ENCODE data around the gene COG1.

The COG1 gene

DNA sequence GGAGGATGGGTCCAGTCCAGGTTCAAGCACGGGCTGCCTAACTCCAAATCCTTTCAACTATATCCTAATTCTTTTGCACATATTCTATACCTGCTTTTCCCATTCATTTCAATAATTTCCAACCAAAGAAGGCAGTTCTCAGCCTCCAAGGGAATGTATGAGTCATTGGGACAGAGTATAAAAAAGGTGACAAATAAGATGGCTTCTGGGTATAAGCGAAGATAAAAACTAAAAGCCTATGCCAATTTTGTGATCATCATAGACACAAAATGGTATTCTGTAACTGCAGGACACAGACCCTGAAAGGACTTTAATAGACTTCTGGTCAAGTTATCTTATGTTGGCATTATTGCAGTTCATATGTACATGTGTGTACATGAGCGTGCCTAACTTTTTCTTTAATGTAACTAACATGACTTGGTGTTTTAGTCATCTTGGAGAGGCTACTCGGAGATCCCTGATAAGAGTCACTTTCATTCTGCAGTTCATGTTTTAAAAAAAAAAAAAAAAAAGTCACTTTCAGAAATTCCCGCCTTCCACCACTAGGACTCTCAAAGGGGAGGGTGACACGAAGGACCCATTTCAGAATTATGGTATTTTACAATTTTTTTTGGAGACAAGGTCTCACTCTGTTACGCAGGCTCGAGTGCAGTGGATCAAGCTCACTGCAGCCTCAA, 17.3 kb downstream of the COG1 start:
- no peak for FAIRE-seq
- TF ChIP-seq, protein P1, sequence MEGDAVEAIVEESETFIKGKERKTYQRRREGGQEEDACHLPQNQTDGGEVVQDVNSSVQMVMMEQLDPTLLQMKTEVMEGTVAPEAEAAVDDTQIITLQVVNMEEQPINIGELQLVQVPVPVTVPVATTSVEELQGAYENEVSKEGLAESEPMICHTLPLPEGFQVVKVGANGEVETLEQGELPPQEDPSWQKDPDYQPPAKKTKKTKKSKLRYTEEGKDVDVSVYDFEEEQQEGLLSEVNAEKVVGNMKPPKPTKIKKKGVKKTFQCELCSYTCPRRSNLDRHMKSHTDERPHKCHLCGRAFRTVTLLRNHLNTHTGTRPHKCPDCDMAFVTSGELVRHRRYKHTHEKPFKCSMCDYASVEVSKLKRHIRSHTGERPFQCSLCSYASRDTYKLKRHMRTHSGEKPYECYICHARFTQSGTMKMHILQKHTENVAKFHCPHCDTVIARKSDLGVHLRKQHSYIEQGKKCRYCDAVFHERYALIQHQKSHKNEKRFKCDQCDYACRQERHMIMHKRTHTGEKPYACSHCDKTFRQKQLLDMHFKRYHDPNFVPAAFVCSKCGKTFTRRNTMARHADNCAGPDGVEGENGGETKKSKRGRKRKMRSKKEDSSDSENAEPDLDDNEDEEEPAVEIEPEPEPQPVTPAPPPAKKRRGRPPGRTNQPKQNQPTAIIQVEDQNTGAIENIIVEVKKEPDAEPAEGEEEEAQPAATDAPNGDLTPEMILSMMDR (IDR thresholded peaks at IDR 0.05; ENCODE audit: insufficient read depth, missing control alignments): no peak
- no peak for DNase-seq (ENCODE audit: insufficient read length, low spot score)

DNA sequence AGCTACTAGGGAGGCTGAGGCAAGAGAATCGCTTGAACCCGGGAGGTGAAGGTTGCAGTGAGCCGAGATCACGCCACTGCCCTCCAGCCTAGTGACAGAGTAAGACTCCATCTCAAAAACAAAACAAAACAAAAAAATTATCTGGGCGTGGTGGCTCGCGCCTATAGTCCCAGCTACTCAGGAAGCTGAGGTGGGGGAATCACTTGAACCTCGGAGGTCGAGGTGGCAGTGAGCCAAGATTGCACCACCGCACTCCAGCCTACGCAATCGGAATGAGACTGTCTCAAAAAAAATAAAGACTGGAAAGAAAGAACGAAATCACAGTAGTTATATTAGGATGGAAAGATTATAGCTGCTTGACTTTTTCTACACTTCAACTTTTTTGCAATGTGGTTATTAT, 18.9 kb downstream of the COG1 start:
- FAIRE-seq: no peak
- TF ChIP-seq, protein P1 (IDR thresholded peaks at IDR 0.05; ENCODE audit: insufficient read depth, missing control alignments): no peak
- no peak for DNase-seq (ENCODE audit: insufficient read length, low spot score)

DNA sequence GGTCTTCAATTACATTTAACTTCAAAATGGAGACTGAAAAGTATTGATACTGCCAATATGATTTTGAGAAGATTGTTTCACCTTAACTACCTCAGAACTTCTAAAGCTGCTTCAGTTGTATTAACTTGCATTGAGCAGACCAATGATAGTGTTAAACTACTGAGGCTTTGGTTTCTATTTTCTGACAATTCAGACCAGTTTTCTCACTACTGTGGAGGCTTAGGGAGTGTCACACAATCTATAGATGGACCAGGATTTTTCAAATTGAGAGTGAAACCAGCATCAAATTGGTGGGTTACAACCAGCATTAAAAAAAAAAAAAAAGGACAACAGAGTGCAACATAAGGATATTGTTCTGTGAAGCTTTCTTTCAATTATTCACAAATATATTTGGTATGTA, 21.2 kb downstream of the COG1 start:
- TF ChIP-seq, protein P1 (IDR thresholded peaks at IDR 0.05; ENCODE audit: insufficient read depth, missing control alignments): no peak
- FAIRE-seq (no peak), DNase-seq (ENCODE audit: insufficient read length, low spot score) (no peak)

DNA sequence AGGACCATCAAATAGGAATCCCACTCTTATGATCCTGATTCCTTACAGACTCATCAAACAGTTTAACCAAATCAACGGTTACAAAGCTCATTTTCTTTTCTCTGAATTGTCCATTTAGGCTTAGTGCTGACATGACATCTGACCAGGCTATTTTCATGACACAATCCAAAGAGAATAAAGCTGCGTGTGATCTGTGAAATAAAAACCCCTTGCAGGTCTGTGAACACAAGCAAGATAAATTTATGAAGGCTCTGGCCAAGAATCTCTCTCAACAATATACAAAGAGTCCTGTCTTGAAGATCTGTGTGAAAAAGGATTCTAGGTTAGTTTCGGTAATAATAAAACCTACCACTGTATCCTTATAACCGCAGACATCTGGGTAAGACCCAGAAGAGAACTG, 22.0 kb downstream of the COG1 start:
- DNase-seq (ENCODE audit: insufficient read length, low spot score): no peak
- TF ChIP-seq, protein P1 (IDR thresholded peaks at IDR 0.05; ENCODE audit: insufficient read depth, missing control alignments): no peak
- no peak for FAIRE-seq

DNA sequence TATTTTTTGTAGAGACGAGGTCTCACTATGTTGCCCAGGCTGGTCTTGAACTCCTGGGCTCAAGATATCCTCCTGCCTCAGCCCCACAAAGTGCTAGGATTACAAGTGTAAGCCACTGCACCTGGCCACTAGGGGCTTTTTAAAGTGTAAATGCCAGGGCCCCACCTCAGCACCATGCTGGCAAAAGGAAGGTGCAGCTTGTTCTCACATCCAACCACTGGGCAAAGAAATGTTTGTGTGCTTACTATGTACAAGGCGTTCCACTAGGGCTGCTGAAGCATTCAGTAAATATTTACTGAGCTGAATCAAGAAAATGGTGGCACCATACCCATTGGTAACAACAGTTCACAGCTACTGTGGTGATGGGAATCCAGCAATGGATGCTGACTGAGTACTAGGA, 22.6 kb downstream of the COG1 start:
- TF ChIP-seq, protein P1 (IDR thresholded peaks at IDR 0.05; ENCODE audit: insufficient read depth, missing control alignments): no peak
- DNase-seq (ENCODE audit: insufficient read length, low spot score): no peak
- no peak for FAIRE-seq

DNA sequence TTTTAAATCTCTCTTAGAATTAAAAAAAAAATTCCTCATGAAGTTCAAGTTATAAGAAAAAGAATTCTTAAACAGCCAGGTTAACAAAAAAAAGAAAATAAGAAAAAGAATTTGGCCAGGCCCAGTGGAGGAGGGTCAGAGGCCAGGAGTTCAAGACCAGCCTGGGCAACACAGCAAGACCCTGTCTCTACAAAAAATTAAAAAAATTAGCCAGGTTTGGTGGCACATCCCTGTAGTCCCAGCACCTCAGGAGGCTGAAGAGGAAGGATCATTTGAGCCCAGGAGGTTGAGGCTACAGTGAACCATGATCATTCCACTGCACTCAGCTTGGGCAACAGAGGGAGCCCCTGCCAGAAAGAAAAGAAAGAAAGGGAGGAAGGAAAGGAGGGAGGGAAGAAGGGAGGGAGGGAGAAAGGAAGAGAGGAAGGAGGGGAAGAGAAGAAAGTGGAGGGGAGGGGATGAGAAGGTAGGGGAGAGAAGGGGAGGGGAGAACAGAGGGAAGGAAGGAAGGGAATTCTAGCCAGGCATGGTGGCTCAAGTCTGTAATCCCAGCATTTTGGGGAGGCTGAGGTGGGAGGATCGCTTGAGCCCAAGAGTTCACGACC, 30.9 kb downstream of the COG1 start:
- no peak for FAIRE-seq
- DNase-seq (ENCODE audit: insufficient read length, low spot score): no peak
- TF ChIP-seq, protein P1 (IDR thresholded peaks at IDR 0.05; ENCODE audit: insufficient read depth, missing control alignments): no peak

DNA sequence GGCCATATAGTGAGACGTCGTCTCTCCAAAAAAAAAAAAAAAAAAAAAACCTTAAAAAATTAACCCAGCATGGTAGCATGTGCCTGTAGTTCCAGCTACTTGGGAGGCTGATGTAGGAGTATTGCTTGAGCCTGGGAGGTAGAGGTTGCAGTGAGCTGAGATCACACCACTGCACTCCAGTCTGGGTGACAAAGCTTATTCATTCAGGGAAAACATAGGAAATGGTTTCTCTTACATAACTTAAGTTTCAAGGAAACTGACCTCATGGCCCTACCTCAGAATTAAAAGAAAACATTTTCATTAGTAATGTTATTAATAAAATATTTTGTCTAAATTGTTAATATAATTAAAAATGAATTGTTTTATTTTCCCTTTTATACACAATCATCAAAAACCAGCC, 31.4 kb downstream of the COG1 start:
- TF ChIP-seq, protein P1 (IDR thresholded peaks at IDR 0.05; ENCODE audit: insufficient read depth, missing control alignments): no peak
- no peak for FAIRE-seq
- DNase-seq (ENCODE audit: insufficient read length, low spot score): no peak
